Upper lobe of right lung (tissue), 1 donor: ENCODE results near the gene RFX2. TPM values are rescaled to one million over a fixed set of nuclear protein-coding genes. Genes with fewer than 3 reads are reported as not detected.

Source experiments
- ATAC-seq: fragments of 200-7000 bp; cut with Tn5 transposase; one replicate; pipeline ENCODE4 v1.9.1; 2020; ENCODE audit warnings: mild to moderate bottlenecking, moderate library complexity
- DNase-seq: peaks from one replicate; pipeline ENCODE4 v3.0.0-alpha.2; 2020
- H3K27ac ChIP-seq: fragments of 200-600 bp; one replicate; pipeline ENCODE4 v1.8.0; 2022
- H3K27me3 ChIP-seq: fragments of 200-600 bp; one replicate; pipeline ENCODE4 v1.8.0; 2022; ENCODE audit warnings: mild to moderate bottlenecking
- H3K36me3 ChIP-seq: fragments of 200-600 bp; one replicate; pipeline ENCODE4 v1.8.0; 2022
- H3K4me1 ChIP-seq: fragments of 200-600 bp; one replicate; pipeline ENCODE4 v1.8.0; 2022
- H3K4me3 ChIP-seq: fragments of 200-600 bp; one replicate; pipeline ENCODE4 v1.8.0; 2022; ENCODE audit warnings: mild to moderate bottlenecking
- H3K9me3 ChIP-seq: fragments of 200-600 bp; one replicate; pipeline ENCODE4 v1.8.0; 2022
- CTCF ChIP-seq: fragments of 200-600 bp; IDR thresholded peaks from one replicate; pipeline ENCODE4 v1.8.0; 2022; ENCODE audit warnings: antibody characterized with exemption
- intact Hi-C: fragments of 100-400 bp; cut with DNase I; formaldehyde crosslinking; loops from one replicate; pipeline ENCODE4 v1.11.0; 2022
- total RNA-seq: library from RNA; stranded (reverse); fragmentation: NEBNext Ultra II Directional; extraction: Animal tissue kit (Norgen Biotek cat#: 25700); gene quantifications from one replicate; pipeline ENCODE4 v1.2.1, GENCODE V29; 2021
- donor health status: DM: no; HTN: yes; CAD: no; lungs with severe emphysema.

Gene RFX2
- total RNA-seq, 1 donor from 2014 or later = 11.7 TPM

- Histone ChIP-seq H3K27ac (no peak overlapping the region), H3K27me3 (no peaks in the 10 kb centered on the region), H3K4me1 (no peaks in the 10 kb centered on the region), H3K9me3 (no peaks in the 10 kb centered on the region), H3K4me3 (no peak overlapping the region), H3K36me3 (no peaks in the 10 kb centered on the region)
- intact Hi-C loops = no loop called here
- no peak for TF ChIP-seq CTCF
- ATAC-seq (no peak), DNase-seq (no peak)
Measured at GRCh38 chr19:6038634-6039405, 71.5 kb downstream of the RFX2 start.

GRCh38 chr19:6035026-6035425 lies 75.3 kb downstream of the RFX2 start:
- Histone ChIP-seq H3K4me3 (no peak overlapping the region), H3K36me3 (no peaks in the 10 kb centered on the region), H3K9me3 (no peaks in the 10 kb centered on the region), H3K27ac (no peak overlapping the region), H3K4me1 (no peaks in the 10 kb centered on the region), H3K27me3 (no peaks in the 10 kb centered on the region)
- TF ChIP-seq CTCF = no peak
- ATAC-seq (no peak), DNase-seq (peak; percentile 17)
- intact Hi-C loops = no loop called here

- Histone ChIP-seq H3K4me3 (no peak overlapping the region), H3K9me3 (no peaks in the 10 kb centered on the region), H3K36me3 (no peaks in the 10 kb centered on the region), H3K27ac (no peak overlapping the region), H3K27me3 (no peaks in the 10 kb centered on the region), H3K4me1 (no peaks in the 10 kb centered on the region)
- ATAC-seq (no peak), DNase-seq (peak; percentile 12)
- TF ChIP-seq CTCF = no peak
- intact Hi-C loops = no loop called here
Measured at GRCh38 chr19:6034512-6034911, 75.8 kb downstream of the RFX2 start.

- intact Hi-C loops = no loop called here
- no peaks in the 10 kb centered on the region for H3K4me1 ChIP-seq
- no peak overlapping the region for H3K4me3 ChIP-seq
- no peak for TF ChIP-seq CTCF
- H3K36me3 ChIP-seq = no peaks in the 10 kb centered on the region
- ATAC-seq = no peak
- no peak overlapping the region for H3K27ac ChIP-seq
- no peaks in the 10 kb centered on the region for H3K27me3 ChIP-seq
- no peak for DNase-seq
- no peaks in the 10 kb centered on the region for H3K9me3 ChIP-seq
Measured at GRCh38 chr19:6033744-6034264, 76.5 kb downstream of the RFX2 start.

GRCh38 chr19:6032827-6033226 lies 77.5 kb downstream of the RFX2 start:
- no peak for TF ChIP-seq CTCF
- H3K36me3 ChIP-seq = no peaks in the 10 kb centered on the region
- intact Hi-C loops = no loop called here
- H3K4me1 ChIP-seq = no peaks in the 10 kb centered on the region
- H3K27me3 ChIP-seq = no peaks in the 10 kb centered on the region
- no peak overlapping the region for H3K4me3 ChIP-seq
- peak; percentile 33 for DNase-seq
- no peaks in the 10 kb centered on the region for H3K9me3 ChIP-seq
- ATAC-seq = no peak
- H3K27ac ChIP-seq = no peak overlapping the region
